H1 (cell line): ENCODE data around the gene RFTN2. TPM values are rescaled to one million over a fixed set of nuclear protein-coding genes. Genes with fewer than 3 reads are reported as not detected.

ENCODE experiments used
- BACH1 ChIP-seq: IDR thresholded peaks from 2 replicates; pipeline ENCODE4 v1.6.1; 2012; ENCODE audit warnings: low read length, improper control_type of control experiment
- JUN ChIP-seq: IDR thresholded peaks from 2 replicates; pipeline ENCODE4 v1.6.1; 2011; ENCODE audit warnings: low read depth, mild to moderate bottlenecking, improper control_type of control experiment, low read length
- SRF ChIP-seq: IDR thresholded peaks from 2 replicates; pipeline ENCODE4 v1.6.1; 2011; ENCODE audit warnings: mild to moderate bottlenecking, low read depth, low read length, moderate library complexity
- polyA plus RNA-seq, 7 experiments: library from polyadenylated mRNA; depleted of rRNA in 3 of 7; stranded (reverse) in 5 of 7; unstranded in 2 of 7; fragments of >200 nt in 5 of 7; fragments of 200-250 nt in 2 of 7; gene quantifications; 1 replicate in 5 of 7; 2 replicates in 1 of 7; 4 replicates in 1 of 7; pipeline versions ENCODE4 v1.2.1 to v1.2.3, GENCODE V29; 2011 to 2013; ENCODE audit warnings: missing spikeins in 2 of 7, mixed read lengths in 2 of 7
- total RNA-seq: library from RNA; stranded (reverse); fragmentation: NEBNext Ultra II Directional; extraction: Animal tissue kit (Norgen Biotek cat#: 25700); gene quantifications from 2 replicates; pipeline ENCODE4 v1.2.1, GENCODE V29; 2021
- TF ChIP-seq, protein P1 (sequence below): IDR thresholded peaks from 2 replicates; pipeline ENCODE4 v1.6.1; 2012; ENCODE audit warnings: inconsistent platforms
- TF ChIP-seq, protein P2 (sequence below), 3 experiments: IDR thresholded peaks; 1 replicate in 2 of 3; 2 replicates in 1 of 3; pipeline versions ENCODE4 v1.5.1 to v1.6.1; 2011; ENCODE audit warnings: low read length in 3 of 3, mild to moderate bottlenecking in 3 of 3, inconsistent platforms in 2 of 3, low read depth in 1 of 3, moderate library complexity in 1 of 3; ENCODE audit not compliant: insufficient read depth in 1 of 3; ENCODE audit errors: control extremely low read depth in 1 of 3
- TF ChIP-seq, protein P3 (sequence below): IDR thresholded peaks from 2 replicates; pipeline ENCODE4 v1.6.1; 2011; ENCODE audit warnings: low read length, improper control_type of control experiment

RFTN2 gene
- total and polyA plus RNA-seq, 2 of the 8 experiments (the other 6 are each of a cell fraction or from before 2014, with no cell fraction given): 2.3 to 2.4 TPM

GRCh38 chr2:197600306-197600705 lies 75.1 kb downstream of the RFTN2 start (continued):
- TF ChIP-seq, protein P1, sequence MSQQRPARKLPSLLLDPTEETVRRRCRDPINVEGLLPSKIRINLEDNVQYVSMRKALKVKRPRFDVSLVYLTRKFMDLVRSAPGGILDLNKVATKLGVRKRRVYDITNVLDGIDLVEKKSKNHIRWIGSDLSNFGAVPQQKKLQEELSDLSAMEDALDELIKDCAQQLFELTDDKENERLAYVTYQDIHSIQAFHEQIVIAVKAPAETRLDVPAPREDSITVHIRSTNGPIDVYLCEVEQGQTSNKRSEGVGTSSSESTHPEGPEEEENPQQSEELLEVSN: no peak
- TF ChIP-seq SRF: no peak
- TF ChIP-seq BACH1: no peak
- TF ChIP-seq, protein P2, sequence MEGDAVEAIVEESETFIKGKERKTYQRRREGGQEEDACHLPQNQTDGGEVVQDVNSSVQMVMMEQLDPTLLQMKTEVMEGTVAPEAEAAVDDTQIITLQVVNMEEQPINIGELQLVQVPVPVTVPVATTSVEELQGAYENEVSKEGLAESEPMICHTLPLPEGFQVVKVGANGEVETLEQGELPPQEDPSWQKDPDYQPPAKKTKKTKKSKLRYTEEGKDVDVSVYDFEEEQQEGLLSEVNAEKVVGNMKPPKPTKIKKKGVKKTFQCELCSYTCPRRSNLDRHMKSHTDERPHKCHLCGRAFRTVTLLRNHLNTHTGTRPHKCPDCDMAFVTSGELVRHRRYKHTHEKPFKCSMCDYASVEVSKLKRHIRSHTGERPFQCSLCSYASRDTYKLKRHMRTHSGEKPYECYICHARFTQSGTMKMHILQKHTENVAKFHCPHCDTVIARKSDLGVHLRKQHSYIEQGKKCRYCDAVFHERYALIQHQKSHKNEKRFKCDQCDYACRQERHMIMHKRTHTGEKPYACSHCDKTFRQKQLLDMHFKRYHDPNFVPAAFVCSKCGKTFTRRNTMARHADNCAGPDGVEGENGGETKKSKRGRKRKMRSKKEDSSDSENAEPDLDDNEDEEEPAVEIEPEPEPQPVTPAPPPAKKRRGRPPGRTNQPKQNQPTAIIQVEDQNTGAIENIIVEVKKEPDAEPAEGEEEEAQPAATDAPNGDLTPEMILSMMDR (IDR thresholded peaks at IDR 0.05; ENCODE audit: control extremely low read depth in 1 of 3, insufficient read depth in 1 of 3, low read depth in 1 of 3, low read length in 3 of 3): no peak
- TF ChIP-seq JUN: no peak
- TF ChIP-seq, protein P3, sequence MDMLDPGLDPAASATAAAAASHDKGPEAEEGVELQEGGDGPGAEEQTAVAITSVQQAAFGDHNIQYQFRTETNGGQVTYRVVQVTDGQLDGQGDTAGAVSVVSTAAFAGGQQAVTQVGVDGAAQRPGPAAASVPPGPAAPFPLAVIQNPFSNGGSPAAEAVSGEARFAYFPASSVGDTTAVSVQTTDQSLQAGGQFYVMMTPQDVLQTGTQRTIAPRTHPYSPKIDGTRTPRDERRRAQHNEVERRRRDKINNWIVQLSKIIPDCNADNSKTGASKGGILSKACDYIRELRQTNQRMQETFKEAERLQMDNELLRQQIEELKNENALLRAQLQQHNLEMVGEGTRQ: no peak
- TF ChIP-seq, all 59 proteins: peak for 0
